Stimulated activated CD4-positive, alpha-beta T cell treated with anti-CD3 and anti-CD28 coated beads, TNF-alpha, amount 100 ng/mL, for 24 hours (primary cell): ENCODE measurements around the gene TSPY3.
"Not testable (repeated sequence)": the region's sequence is repeated elsewhere in the genome, so short reads cannot be mapped to it uniquely, and the experiment has no call there.

ENCODE experiments used
- DNase-seq, 3 experiments: peaks; one replicate each; pipeline ENCODE4 v3.0.0-alpha.2; 2020; ENCODE audit warnings: low read depth in 3 of 3

The TSPY3 gene

DNA sequence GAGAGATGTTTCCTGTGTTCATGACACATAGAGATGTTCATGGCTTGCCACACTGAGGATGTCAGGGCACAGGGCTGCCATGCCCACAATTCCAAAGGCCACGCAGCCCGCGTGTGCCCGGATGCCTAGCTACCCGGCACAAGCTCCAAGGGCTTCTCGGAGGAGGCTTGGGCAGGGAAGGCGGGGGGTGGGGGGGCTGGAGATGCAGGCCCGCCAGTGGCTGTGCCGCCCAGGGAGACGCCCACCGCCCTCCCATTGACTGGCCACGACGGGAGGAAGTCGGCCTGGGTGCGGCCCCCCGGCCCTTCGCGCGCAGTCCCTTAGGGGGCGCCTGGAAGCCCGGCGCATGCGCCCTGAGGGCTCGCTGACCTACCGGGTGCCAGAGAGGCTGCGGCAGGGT is at the start of gene TSPY3:
Gene TSPY3, plus strand, starts transcription at position 301 of the 400 bp plus-strand sequence. Its CDS starts 46 bp downstream, at position 347.
- not testable (repeated sequence) for DNase-seq

GRCh38 chrY:9357497-9357896 is 40.7 kb upstream of the TSPY3 start, which contains the start of gene TSPY8:
TSPY8 (plus strand) TSS chrY:9357797; CDS start chrY:9357843, 46 bp downstream.
- not testable (repeated sequence) for DNase-seq

DNA sequence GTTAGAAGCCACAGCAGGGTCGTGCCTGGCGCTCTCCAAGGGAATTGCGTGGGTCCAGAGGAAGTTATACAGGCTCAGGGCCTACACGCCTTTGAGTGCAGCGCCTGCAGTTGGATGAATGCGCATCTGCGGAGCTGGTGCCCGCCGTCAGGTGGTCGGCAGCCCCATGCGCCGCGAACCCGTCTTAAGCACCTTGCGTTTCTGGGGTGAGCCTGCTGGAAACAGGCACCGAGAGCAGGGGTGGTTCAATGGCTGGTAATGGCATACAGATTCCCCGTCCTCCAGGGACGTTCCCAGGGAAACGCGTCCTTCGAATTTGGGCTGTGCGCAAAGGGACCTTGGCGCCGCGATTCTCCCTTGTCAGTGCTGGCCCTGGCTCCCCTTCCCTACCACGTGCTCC is 1.7 kb upstream of the TSPY3 start:
- DNase-seq = peak in 1 of 3 experiments; percentile 0
